Nephron progenitor cell (in vitro differentiated cells): ENCODE data around the gene NCL.
A peak's percentile ranks its signal among the peaks of the same experiment; 100 is the strongest.

Experiments used
- DNase-seq: peaks from one replicate; pipeline ENCODE4 v3.0.0; 2021
- H3K27ac Mint-ChIP-seq: 2 replicates; pipeline ENCODE4 v1.8.0; 2021; ENCODE audit warnings: mild to moderate bottlenecking, moderate library complexity, mixed read lengths
- H3K27me3 Mint-ChIP-seq: 2 replicates; pipeline ENCODE4 v1.8.0; 2021; ENCODE audit warnings: mild to moderate bottlenecking, low read depth, mixed read lengths; ENCODE audit not compliant: poor library complexity
- H3K36me3 Mint-ChIP-seq: 2 replicates; pipeline ENCODE4 v1.8.0; 2021; ENCODE audit warnings: low read depth, mixed read lengths
- H3K4me1 Mint-ChIP-seq: 2 replicates; pipeline ENCODE4 v1.8.0; 2021; ENCODE audit warnings: mixed read lengths
- H3K4me3 Mint-ChIP-seq: 2 replicates; pipeline ENCODE4 v1.8.0; 2021; ENCODE audit warnings: mild to moderate bottlenecking, moderate library complexity, mixed read lengths
- H3K9me3 Mint-ChIP-seq: 2 replicates; pipeline ENCODE4 v1.8.0; 2021; ENCODE audit warnings: mild to moderate bottlenecking, moderate library complexity, mixed read lengths
- CTCF ChIP-seq: fragments of 200-600 bp; sonication (generic); IDR thresholded peaks from 2 replicates; pipeline ENCODE4 v1.5.0; 2021; ENCODE audit warnings: antibody characterized with exemption

NCL gene

GRCh38 chr2:231460073-231460835 is 4.0 kb downstream of the NCL start:
- no peak for DNase-seq
- Mint-ChIP-seq H3K9me3 (no peaks in the 10 kb centered on the region), H3K36me3 (peaks cover 84% of the 10 kb centered on the region), H3K4me3 (peak overlapping the region; percentile 29), H3K27me3 (no peaks in the 10 kb centered on the region), H3K4me1 (peaks cover 49% of the 10 kb centered on the region), H3K27ac (peak overlapping the region; percentile 72)
- TF ChIP-seq CTCF = no peak

GRCh38 chr2:231458368-231458767 is 5.9 kb downstream of the NCL start:
- peaks cover 39% of the 10 kb centered on the region for H3K4me1 Mint-ChIP-seq
- H3K27me3 Mint-ChIP-seq = no peaks in the 10 kb centered on the region
- peak overlapping the region; percentile 84 for H3K27ac Mint-ChIP-seq
- no peak for DNase-seq
- no peak for TF ChIP-seq CTCF
- H3K4me3 Mint-ChIP-seq = no peak overlapping the region
- no peaks in the 10 kb centered on the region for H3K9me3 Mint-ChIP-seq
- peaks cover 86% of the 10 kb centered on the region for H3K36me3 Mint-ChIP-seq

- Mint-ChIP-seq H3K4me1 (peaks cover 26% of the 10 kb centered on the region), H3K4me3 (no peak overlapping the region), H3K27me3 (no peaks in the 10 kb centered on the region), H3K36me3 (peaks cover 73% of the 10 kb centered on the region), H3K9me3 (no peaks in the 10 kb centered on the region), H3K27ac (no peak overlapping the region)
- no peak for TF ChIP-seq CTCF
- DNase-seq = no peak
Measured at GRCh38 chr2:231457101-231457500, 7.2 kb downstream of the NCL start.

- Mint-ChIP-seq H3K36me3 (peaks cover 72% of the 10 kb centered on the region), H3K27ac (no peak overlapping the region)
Measured at GRCh38 chr2:231456295-231457004, 7.8 kb downstream of the NCL start.

GRCh38 chr2:231455890-231456289 is 8.4 kb downstream of the NCL start:
- Mint-ChIP-seq H3K4me3 (no peak overlapping the region), H3K36me3 (peaks cover 70% of the 10 kb centered on the region), H3K4me1 (peaks cover 16% of the 10 kb centered on the region), H3K9me3 (no peaks in the 10 kb centered on the region), H3K27me3 (peaks cover 7% of the 10 kb centered on the region), H3K27ac (peak overlapping the region; percentile 54)
- DNase-seq = no peak
- TF ChIP-seq CTCF = no peak

More at GRCh38 chr2:231456295-231457004, 7.8 kb downstream of the NCL start:
- H3K4me3 Mint-ChIP-seq = no peak overlapping the region
- no peak for TF ChIP-seq CTCF
- peaks cover 5% of the 10 kb centered on the region for H3K27me3 Mint-ChIP-seq
- no peaks in the 10 kb centered on the region for H3K9me3 Mint-ChIP-seq
- H3K4me1 Mint-ChIP-seq = peaks cover 20% of the 10 kb centered on the region
- no peak for DNase-seq
